PC-9 (cell line): Measurements from ENCODE around the gene OPN3. TPM values are rescaled to one million over a fixed set of nuclear protein-coding genes. Genes with fewer than 3 reads are reported as not detected.
A peak's percentile ranks its signal among the peaks of the same experiment; 100 is the strongest.

ENCODE experiments used
- BruUV-seq: library from RNA; stranded (reverse); fragments of 400-500 nt; replicated peaks from 2 replicates; lab custom pipeline; 2021; lab: Mats Ljungman, UMichigan
- CTCF ChIA-PET: fragments of 300-600 bp; sonication (Branson Sonifier 250); formaldehyde crosslinking; loops from one replicate; lab custom pipeline; 2022; ENCODE audit warnings: antibody characterized with exemption; lab: Charles Lee
- POLR2A ChIA-PET: fragments of 300-600 bp; sonication (Branson Sonifier 250); formaldehyde crosslinking; loops from one replicate; lab custom pipeline; 2022; ENCODE audit warnings: antibody characterized with exemption; ENCODE audit not compliant: unreplicated experiment; lab: Charles Lee
- DNase-seq, 2 experiments: peaks; one replicate each; pipeline versions ENCODE4 v3.0.0 to v3.0.0-alpha.2; 2015 to 2022; ENCODE audit warnings: mixed read lengths in 1 of 2
- H2AFZ ChIP-seq: fragments of 200-600 bp; sonication (generic); 2 replicates; pipeline ENCODE4 v1.8.1; 2017; ENCODE audit warnings: antibody characterized with exemption
- H3F3A ChIP-seq: fragments of 200-600 bp; sonication (generic); 2 replicates; pipeline ENCODE4 v1.8.1; 2017; ENCODE audit warnings: antibody characterized with exemption, mild to moderate bottlenecking, low read depth; ENCODE audit not compliant: insufficient read depth
- H3K27ac ChIP-seq: fragments of 200-600 bp; sonication (generic); 2 replicates; pipeline ENCODE4 v1.6.1; 2016; ENCODE audit warnings: mixed run types
- H3K27me3 ChIP-seq: fragments of 200-600 bp; sonication (generic); 2 replicates; pipeline ENCODE4 v1.6.1; 2016; ENCODE audit warnings: low read depth, mixed run types; ENCODE audit not compliant: insufficient read depth
- H3K36me3 ChIP-seq: fragments of 200-600 bp; sonication (generic); 2 replicates; pipeline ENCODE4 v1.6.1; 2016; ENCODE audit warnings: low read depth, mixed run types
- H3K4me1 ChIP-seq: fragments of 200-600 bp; sonication (generic); replicated peaks from 2 replicates; pipeline ENCODE4 v1.6.1; 2016; ENCODE audit warnings: mixed run types; ENCODE audit not compliant: insufficient read depth
- H3K4me2 ChIP-seq: fragments of 200-600 bp; sonication (generic); 2 replicates; pipeline ENCODE4 v1.6.1; 2017; ENCODE audit warnings: mixed run types
- H3K4me3 ChIP-seq: fragments of 200-600 bp; sonication (generic); 2 replicates; pipeline ENCODE4 v1.6.1; 2016; ENCODE audit warnings: mixed run types
- H3K79me2 ChIP-seq: fragments of 200-600 bp; sonication (generic); 2 replicates; pipeline ENCODE4 v1.6.1; 2017; ENCODE audit warnings: low read depth, mixed run types
- H3K9me2 ChIP-seq: fragments of 200-600 bp; sonication (generic); 2 replicates; pipeline ENCODE4 v1.8.1; 2017; ENCODE audit warnings: mild to moderate bottlenecking; ENCODE audit not compliant: insufficient read depth
- H3K9me3 ChIP-seq: fragments of 200-600 bp; sonication (generic); 2 replicates; pipeline ENCODE4 v1.8.1; 2016; ENCODE audit warnings: low read depth; ENCODE audit not compliant: insufficient read depth
- H4K20me1 ChIP-seq: fragments of 200-600 bp; sonication (generic); 2 replicates; pipeline ENCODE4 v1.8.1; 2017; ENCODE audit not compliant: insufficient read depth
- CTCF ChIP-seq: fragments of 200-600 bp; sonication (generic); conservative IDR thresholded peaks from 2 replicates; pipeline ENCODE4 v1.6.1; 2017; ENCODE audit warnings: mixed run types, antibody characterized with exemption, mild to moderate bottlenecking, moderate library complexity
- EZH2 ChIP-seq: fragments of 200-600 bp; sonication (generic); IDR thresholded peaks from 2 replicates; pipeline ENCODE4 v1.8.0; 2017; ENCODE audit warnings: antibody characterized with exemption, low read depth
- intact Hi-C: fragments of 100-400 bp; cut with micrococcal nuclease; formaldehyde crosslinking; loops from one replicate; pipeline ENCODE4 v1.10.0; 2022; ENCODE audit not compliant: unreplicated experiment
- total RNA-seq: library from RNA; stranded (reverse); gene quantifications from 2 replicates; pipeline ENCODE4 v1.2.3, GENCODE V29; 2021

Gene OPN3
- total RNA-seq, 1 experiment from 2014 or later: 62.7 TPM

DNA sequence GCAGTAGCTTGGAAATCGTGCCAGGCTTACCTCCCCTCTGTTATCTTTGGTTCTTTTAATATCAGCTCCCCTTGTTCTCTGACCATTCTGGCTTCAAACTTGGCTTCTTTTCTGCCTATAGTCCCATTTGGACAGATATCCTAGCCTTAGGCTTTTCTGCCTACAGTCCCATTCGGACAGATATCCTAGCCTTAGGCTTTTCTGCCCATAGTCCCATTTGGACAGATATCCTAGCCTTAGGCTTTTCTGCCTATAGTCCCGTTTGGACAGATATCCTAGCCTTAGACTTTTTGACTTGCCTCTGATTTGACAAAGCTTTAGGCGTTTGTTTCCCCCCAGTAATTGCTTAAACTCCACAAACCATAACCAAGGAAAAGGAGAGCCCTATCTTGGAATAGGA lies 25.6 kb downstream of the OPN3 start:
- CTCF ChIA-PET: no interaction called here
- Histone ChIP-seq H3K9me2 (no peaks in the 10 kb centered on the region), H4K20me1 (no peaks in the 10 kb centered on the region), H3F3A (no peaks in the 10 kb centered on the region), H3K4me1 (peaks cover 48% of the 10 kb centered on the region), H2AFZ (no peak overlapping the region), H3K79me2 (no peaks in the 10 kb centered on the region), H3K4me3 (no peak overlapping the region), H3K9me3 (no peaks in the 10 kb centered on the region), H3K27ac (no peak overlapping the region; the same call in 1 of the 2 replicates), H3K4me2 (no peak overlapping the region), H3K27me3 (no peaks in the 10 kb centered on the region), H3K36me3 (no peaks in the 10 kb centered on the region; the same call in 1 of the 2 replicates)
- intact Hi-C loops: loop anchor here (5.0 kb wide), 3 partner anchors 97 to 383 kb away; partner anchors contain the start of genes FH and MAP1LC3C
- BruUV-seq: no TSS peak
- DNase-seq: no peak
- POLR2A ChIA-PET: interaction anchor here (0.5 kb wide), 1 partner anchor 70 kb away, joined by 3 read pairs; no protein-coding TSS in a partner anchor
- TF ChIP-seq EZH2: no peak
- TF ChIP-seq CTCF: no peak

- Histone ChIP-seq H4K20me1 (no peaks in the 10 kb centered on the region), H3K4me1 (peaks cover 48% of the 10 kb centered on the region), H2AFZ (no peak overlapping the region), H3K36me3 (no peaks in the 10 kb centered on the region; the same call in 1 of the 2 replicates), H3F3A (no peaks in the 10 kb centered on the region), H3K27me3 (no peaks in the 10 kb centered on the region), H3K79me2 (no peaks in the 10 kb centered on the region), H3K4me3 (no peak overlapping the region), H3K27ac (no peak overlapping the region), H3K4me2 (no peak overlapping the region), H3K9me3 (no peaks in the 10 kb centered on the region), H3K9me2 (no peaks in the 10 kb centered on the region)
- no TSS peak for BruUV-seq
- no peak for DNase-seq
- TF ChIP-seq EZH2 (no peak), CTCF (no peak)
- ChIA-PET CTCF (no interaction called here), POLR2A (no interaction called here)
- intact Hi-C loops: loop anchor here (5.0 kb wide), 3 partner anchors 97 to 383 kb away; partner anchors contain the start of genes FH and MAP1LC3C
Measured at GRCh38 chr1:241614144-241614543, 26.0 kb downstream of the OPN3 start.

- ChIA-PET POLR2A (interaction anchor here (0.6 to 0.7 kb wide), 2 partner anchors 204 to 248 kb away, joined by 3 to 8 read pairs; no protein-coding TSS in a partner anchor), CTCF (interaction anchor here (0.7 to 2.0 kb wide), 2 partner anchors 14 to 283 kb away, joined by 3 to 8 read pairs; no protein-coding TSS in a partner anchor)
- intact Hi-C loops: loop anchor here (5.0 kb wide), 3 partner anchors 96 to 384 kb away; partner anchors contain the start of genes FH and MAP1LC3C
- DNase-seq: peak in 1 of 2 experiments; percentile 79
- no peak for TF ChIP-seq EZH2
- TF ChIP-seq CTCF: no peak
- Histone ChIP-seq H3K36me3 (no peaks in the 10 kb centered on the region), H3K9me3 (no peaks in the 10 kb centered on the region), H3F3A (no peaks in the 10 kb centered on the region), H3K27me3 (no peaks in the 10 kb centered on the region), H3K27ac (peak overlapping the region; percentile 77), H3K4me2 (peak overlapping the region; percentile 46), H2AFZ (0 out of 2 replicates have a peak overlapping the region, but pooled peaks have one; percentile 47), H3K9me2 (no peaks in the 10 kb centered on the region), H3K4me3 (no peak overlapping the region), H3K4me1 (peaks cover 53% of the 10 kb centered on the region), H4K20me1 (no peaks in the 10 kb centered on the region), H3K79me2 (no peaks in the 10 kb centered on the region)
- BruUV-seq: no TSS peak
Measured at GRCh38 chr1:241612533-241613477, 27.4 kb downstream of the OPN3 start.
